HG03571 (cell line): ENCODE data around the gene GDF7.

ENCODE experiments used
- ATAC-seq: cut with Tn5 transposase; IDR thresholded peaks from one replicate; pipeline ENCODE4 v1.9.1; 2021; ENCODE audit not compliant: unreplicated experiment

GDF7 gene

GRCh38 chr2:20643060-20643459, 23.9 kb upstream of the GDF7 start:
- no peak for ATAC-seq

GRCh38 chr2:20643826-20644225, 23.1 kb upstream of the GDF7 start:
- no peak for ATAC-seq

GRCh38 chr2:20645301-20645701, 21.6 kb upstream of the GDF7 start:
- no peak for ATAC-seq

- no peak for ATAC-seq
These were observed 21.2 kb upstream of the GDF7 start for GRCh38 chr2:20645761-20646160.

GRCh38 chr2:20646446-20646845, 20.5 kb upstream of the GDF7 start:
- ATAC-seq: no peak

- no peak for ATAC-seq
These were observed 19.7 kb upstream of the GDF7 start for GRCh38 chr2:20647211-20647610.

- no peak for ATAC-seq
These were observed 19.2 kb upstream of the GDF7 start for GRCh38 chr2:20647738-20648137.

GRCh38 chr2:20648206-20648605, 18.7 kb upstream of the GDF7 start:
- no peak for ATAC-seq

- ATAC-seq: no peak
These were observed 18.1 kb upstream of the GDF7 start for GRCh38 chr2:20648831-20649230.

GRCh38 chr2:20649576-20649975, 17.4 kb upstream of the GDF7 start:
- no peak for ATAC-seq

- ATAC-seq: no peak
These were observed 17.0 kb upstream of the GDF7 start for GRCh38 chr2:20649976-20650375.

GRCh38 chr2:20650393-20650876, 16.5 kb upstream of the GDF7 start:
- ATAC-seq: no peak

GRCh38 chr2:20650877-20651730, 15.8 kb upstream of the GDF7 start, which contains the start of gene HS1BP3:
Gene HS1BP3 (minus strand): TSS chr2:20651098. CDS start chr2:20651063, 35 bp downstream.
- peak; percentile 97 for ATAC-seq

- ATAC-seq: no peak
These were observed 15.2 kb upstream of the GDF7 start for GRCh38 chr2:20651731-20652099.

- no peak for ATAC-seq
These were observed 14.8 kb upstream of the GDF7 start for GRCh38 chr2:20652141-20652540.

- no peak for ATAC-seq
These were observed 14.0 kb upstream of the GDF7 start for GRCh38 chr2:20652673-20653575.

- ATAC-seq: no peak
These were observed 13.0 kb upstream of the GDF7 start for GRCh38 chr2:20653695-20654534.

GRCh38 chr2:20654535-20654813, 12.5 kb upstream of the GDF7 start:
- no peak for ATAC-seq

- no peak for ATAC-seq
These were observed 10.4 kb upstream of the GDF7 start for GRCh38 chr2:20656561-20656960.

GRCh38 chr2:20657522-20658235, 9.3 kb upstream of the GDF7 start:
- ATAC-seq: no peak
